ENCODE measurements around the gene SLC35B2.

- TF ChIP-seq GATA2 (IDR thresholded peaks at IDR 0.05; ENCODE audit: low read depth, low read length) (no peak), GATA3 (IDR thresholded peaks at IDR 0.05; ENCODE audit: low read depth, low read length) (no peak)
These were observed 7.1 kb upstream of the SLC35B2 start for GRCh38 chr6:44264154-44265006.
